OCI-LY3 (cell line): ENCODE results near the gene FTO.

ENCODE experiments used
- EZH2phosphoT487 ChIP-seq: fragments of 200-600 bp; shearing (Covaris generic); IDR thresholded peaks from 2 replicates; pipeline ENCODE4 v1.6.1; 2018; ENCODE audit warnings: antibody characterized with exemption, mixed run types, low read depth
- TF ChIP-seq, protein P1 (sequence below): fragments of 200-600, 300-600 bp; sonication (generic); IDR thresholded peaks from 2 replicates; pipeline ENCODE4 v1.5.1; 2014; ENCODE audit warnings: antibody characterized with exemption, low read length, low read depth

DNA sequence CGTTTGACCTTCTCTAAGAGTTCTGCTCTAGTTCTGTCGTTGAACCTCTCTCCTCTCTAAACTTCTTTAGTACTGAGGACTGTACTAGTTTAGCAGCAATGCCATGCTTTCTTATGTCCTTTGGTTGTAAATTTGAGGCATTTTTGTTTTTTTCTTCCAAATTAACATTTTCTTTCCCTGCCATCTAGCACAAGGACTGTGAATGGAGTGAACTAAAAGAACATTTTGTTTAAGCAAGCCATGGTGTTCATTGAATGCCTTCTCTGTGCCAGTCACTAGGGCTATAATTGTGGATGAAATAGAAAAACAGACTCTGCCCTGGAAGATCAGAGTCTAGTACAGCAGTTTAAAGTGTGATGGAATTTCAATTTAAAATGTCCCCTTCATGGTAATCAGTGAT is 137.9 kb downstream of the FTO start:
- TF ChIP-seq, protein P1, sequence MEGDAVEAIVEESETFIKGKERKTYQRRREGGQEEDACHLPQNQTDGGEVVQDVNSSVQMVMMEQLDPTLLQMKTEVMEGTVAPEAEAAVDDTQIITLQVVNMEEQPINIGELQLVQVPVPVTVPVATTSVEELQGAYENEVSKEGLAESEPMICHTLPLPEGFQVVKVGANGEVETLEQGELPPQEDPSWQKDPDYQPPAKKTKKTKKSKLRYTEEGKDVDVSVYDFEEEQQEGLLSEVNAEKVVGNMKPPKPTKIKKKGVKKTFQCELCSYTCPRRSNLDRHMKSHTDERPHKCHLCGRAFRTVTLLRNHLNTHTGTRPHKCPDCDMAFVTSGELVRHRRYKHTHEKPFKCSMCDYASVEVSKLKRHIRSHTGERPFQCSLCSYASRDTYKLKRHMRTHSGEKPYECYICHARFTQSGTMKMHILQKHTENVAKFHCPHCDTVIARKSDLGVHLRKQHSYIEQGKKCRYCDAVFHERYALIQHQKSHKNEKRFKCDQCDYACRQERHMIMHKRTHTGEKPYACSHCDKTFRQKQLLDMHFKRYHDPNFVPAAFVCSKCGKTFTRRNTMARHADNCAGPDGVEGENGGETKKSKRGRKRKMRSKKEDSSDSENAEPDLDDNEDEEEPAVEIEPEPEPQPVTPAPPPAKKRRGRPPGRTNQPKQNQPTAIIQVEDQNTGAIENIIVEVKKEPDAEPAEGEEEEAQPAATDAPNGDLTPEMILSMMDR, result no peak
- TF ChIP-seq EZH2phosphoT487, result no peak
